Calu3 (cell line): ENCODE results near the gene FRS2. TPM values are rescaled to one million over a fixed set of nuclear protein-coding genes. Genes with fewer than 3 reads are reported as not detected.

Source experiments
- BruUV-seq: library from RNA; stranded (reverse); fragments of 400-500 nt; replicated peaks from 2 replicates; lab custom pipeline; 2021; lab: Mats Ljungman, UMichigan
- CTCF ChIA-PET: fragments of 300-600 bp; sonication (Branson Sonifier 250); formaldehyde crosslinking; loops from one replicate; lab custom pipeline; 2022; ENCODE audit warnings: antibody characterized with exemption; lab: Charles Lee
- DNase-seq: peaks from one replicate; pipeline ENCODE4 v3.0.0; 2022
- H3K27ac Mint-ChIP-seq: one replicate; pipeline ENCODE4 v1.8.0; 2022; ENCODE audit warnings: mixed read lengths; ENCODE audit not compliant: unreplicated experiment
- H3K27me3 Mint-ChIP-seq: one replicate; pipeline ENCODE4 v1.8.0; 2022; ENCODE audit warnings: mixed read lengths; ENCODE audit not compliant: unreplicated experiment
- H3K36me3 Mint-ChIP-seq: one replicate; pipeline ENCODE4 v1.8.0; 2022; ENCODE audit warnings: mild to moderate bottlenecking, moderate library complexity, mixed read lengths; ENCODE audit not compliant: insufficient read depth, unreplicated experiment
- H3K4me1 Mint-ChIP-seq: one replicate; pipeline ENCODE4 v1.8.0; 2022; ENCODE audit warnings: mild to moderate bottlenecking, low read depth, mixed read lengths; ENCODE audit not compliant: unreplicated experiment
- H3K4me3 Mint-ChIP-seq: one replicate; pipeline ENCODE4 v1.8.0; 2022; ENCODE audit warnings: mild to moderate bottlenecking, low read depth, moderate library complexity, mixed read lengths; ENCODE audit not compliant: unreplicated experiment
- H3K9me3 Mint-ChIP-seq: one replicate; pipeline ENCODE4 v1.8.0; 2022; ENCODE audit warnings: low read depth, mixed read lengths; ENCODE audit not compliant: unreplicated experiment
- intact Hi-C: fragments of 100-400 bp; cut with micrococcal nuclease; formaldehyde crosslinking; loops from one replicate; pipeline ENCODE4 v1.10.0; 2022; ENCODE audit not compliant: unreplicated experiment
- total RNA-seq: library from RNA; stranded (reverse); gene quantifications from 2 replicates; pipeline ENCODE4 v1.2.3, GENCODE V29; 2022
- TF ChIP-seq, protein P1 (sequence below): fragments of 200-600 bp; IDR thresholded peaks from one replicate; pipeline ENCODE4 v1.8.0; 2022; ENCODE audit warnings: antibody characterized with exemption; ENCODE audit not compliant: unreplicated experiment

Gene FRS2
- total RNA-seq, 1 experiment from 2014 or later: 27.5 TPM

- Mint-ChIP-seq H3K4me1 (peaks cover 53% of the 10 kb centered on the region), H3K36me3 (peaks cover 4% of the 10 kb centered on the region), H3K27me3 (no peaks in the 10 kb centered on the region), H3K4me3 (no peak overlapping the region), H3K27ac (no peak overlapping the region), H3K9me3 (no peaks in the 10 kb centered on the region)
- TF ChIP-seq, protein P1, sequence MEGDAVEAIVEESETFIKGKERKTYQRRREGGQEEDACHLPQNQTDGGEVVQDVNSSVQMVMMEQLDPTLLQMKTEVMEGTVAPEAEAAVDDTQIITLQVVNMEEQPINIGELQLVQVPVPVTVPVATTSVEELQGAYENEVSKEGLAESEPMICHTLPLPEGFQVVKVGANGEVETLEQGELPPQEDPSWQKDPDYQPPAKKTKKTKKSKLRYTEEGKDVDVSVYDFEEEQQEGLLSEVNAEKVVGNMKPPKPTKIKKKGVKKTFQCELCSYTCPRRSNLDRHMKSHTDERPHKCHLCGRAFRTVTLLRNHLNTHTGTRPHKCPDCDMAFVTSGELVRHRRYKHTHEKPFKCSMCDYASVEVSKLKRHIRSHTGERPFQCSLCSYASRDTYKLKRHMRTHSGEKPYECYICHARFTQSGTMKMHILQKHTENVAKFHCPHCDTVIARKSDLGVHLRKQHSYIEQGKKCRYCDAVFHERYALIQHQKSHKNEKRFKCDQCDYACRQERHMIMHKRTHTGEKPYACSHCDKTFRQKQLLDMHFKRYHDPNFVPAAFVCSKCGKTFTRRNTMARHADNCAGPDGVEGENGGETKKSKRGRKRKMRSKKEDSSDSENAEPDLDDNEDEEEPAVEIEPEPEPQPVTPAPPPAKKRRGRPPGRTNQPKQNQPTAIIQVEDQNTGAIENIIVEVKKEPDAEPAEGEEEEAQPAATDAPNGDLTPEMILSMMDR: no peak
- BruUV-seq: no TSS peak
- no peak for DNase-seq
- CTCF ChIA-PET: no interaction called here
- intact Hi-C loops: no loop called here
Observed at GRCh38 chr12:69500631-69501030, 30.4 kb downstream of the FRS2 start.

DNA sequence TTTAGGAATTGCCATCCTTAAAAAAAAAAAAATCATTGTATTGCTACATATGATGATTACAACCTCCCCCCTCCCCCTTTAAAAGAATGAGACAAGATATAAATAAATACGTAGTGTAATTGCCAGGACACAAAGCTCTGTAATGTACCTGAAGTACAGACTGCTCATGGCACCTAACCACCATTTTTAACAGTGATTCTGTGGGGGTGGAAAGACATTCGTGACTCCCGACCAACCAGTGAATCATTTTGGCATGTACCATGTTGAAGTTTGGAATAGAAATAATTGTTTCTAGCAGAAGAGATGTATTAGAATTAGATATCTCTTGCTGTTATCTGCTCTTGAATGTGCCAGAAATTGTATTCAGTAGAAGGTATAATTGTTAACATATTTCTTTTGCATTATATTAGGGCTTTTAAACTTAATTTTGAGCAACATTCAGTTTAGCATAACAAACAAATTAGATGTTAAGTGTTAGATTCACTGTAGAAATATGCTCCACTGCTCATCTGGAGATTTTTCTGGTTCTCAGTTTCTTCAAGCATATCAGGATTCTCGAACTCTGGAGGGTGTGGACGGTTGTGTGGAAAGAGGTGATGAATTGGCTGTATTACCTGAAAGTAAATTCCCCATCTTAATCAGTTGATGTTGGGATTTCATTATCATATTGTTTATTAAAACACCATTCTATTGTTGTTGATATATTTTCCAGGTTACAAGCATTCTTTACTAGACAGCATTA, 31.1 kb downstream of the FRS2 start:
- CTCF ChIA-PET: no interaction called here
- no peak overlapping the region for H3K27ac Mint-ChIP-seq

DNA sequence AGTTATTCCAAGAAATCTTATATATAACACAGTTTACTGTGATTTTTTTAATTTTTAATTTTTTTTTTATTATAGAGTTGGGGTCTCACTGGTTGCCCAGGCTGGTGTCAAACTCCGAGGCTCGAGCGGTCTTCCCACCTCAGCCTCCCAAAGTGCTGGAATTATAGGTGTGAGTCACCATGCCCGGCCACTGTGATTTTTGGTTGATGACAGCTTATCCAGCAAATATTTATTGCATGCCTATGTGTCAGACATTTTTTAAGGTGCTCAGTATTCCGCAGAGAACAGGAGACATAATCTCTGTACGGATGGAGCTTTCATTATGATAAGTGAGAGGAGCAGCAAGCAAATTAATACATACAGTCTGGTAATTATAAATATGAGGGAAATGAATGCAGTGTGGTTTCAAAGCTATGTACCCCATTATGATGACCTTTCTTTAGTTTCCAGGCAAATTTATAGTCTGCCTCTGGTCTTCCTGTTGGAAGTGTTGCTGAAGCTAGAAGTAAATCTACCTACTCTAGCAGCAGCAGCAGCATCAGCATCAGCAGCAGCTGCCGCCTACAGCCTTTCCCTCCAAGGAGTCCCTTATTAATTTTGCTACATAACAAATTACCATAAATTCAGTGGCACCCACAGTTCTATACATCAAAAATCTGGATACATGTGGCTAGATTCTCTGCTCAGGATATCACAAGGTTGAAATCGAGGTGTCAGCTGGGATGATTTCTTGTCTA, 32.3 kb downstream of the FRS2 start:
- CTCF ChIA-PET: interaction anchor here (0.5 to 1.7 kb wide), 3 partner anchors 11 to 242 kb away, joined by 3 to 7 read pairs (median 3); no protein-coding TSS in a partner anchor
- H3K27ac Mint-ChIP-seq: no peak overlapping the region

More for the DNA sequence above, 31.1 kb downstream of the FRS2 start:
- peaks cover 4% of the 10 kb centered on the region for H3K36me3 Mint-ChIP-seq
- no peak for DNase-seq
- no peaks in the 10 kb centered on the region for H3K27me3 Mint-ChIP-seq
- intact Hi-C loops: no loop called here
- TF ChIP-seq, protein P1: no peak
- H3K9me3 Mint-ChIP-seq: no peaks in the 10 kb centered on the region
- peaks cover 53% of the 10 kb centered on the region for H3K4me1 Mint-ChIP-seq
- BruUV-seq: no TSS peak
- no peak overlapping the region for H3K4me3 Mint-ChIP-seq

GRCh38 chr12:69508091-69508490, 37.9 kb downstream of the FRS2 start:
- no peak for DNase-seq
- Mint-ChIP-seq H3K4me3 (no peak overlapping the region), H3K27ac (no peak overlapping the region), H3K4me1 (peaks cover 33% of the 10 kb centered on the region), H3K27me3 (no peaks in the 10 kb centered on the region), H3K36me3 (no peaks in the 10 kb centered on the region), H3K9me3 (no peaks in the 10 kb centered on the region)
- TF ChIP-seq, protein P1: no peak
- no TSS peak for BruUV-seq
- CTCF ChIA-PET: no interaction called here
- intact Hi-C loops: no loop called here

More for the DNA sequence above, 32.3 kb downstream of the FRS2 start:
- TF ChIP-seq, protein P1: no peak
- no TSS peak for BruUV-seq
- Mint-ChIP-seq H3K9me3 (no peaks in the 10 kb centered on the region), H3K36me3 (peaks cover 4% of the 10 kb centered on the region), H3K4me1 (peaks cover 43% of the 10 kb centered on the region), H3K27me3 (no peaks in the 10 kb centered on the region), H3K4me3 (no peak overlapping the region)
- DNase-seq: no peak
- intact Hi-C loops: no loop called here
